Measurements from ENCODE around the gene PAQR8. TPM values are rescaled to one million over a fixed set of nuclear protein-coding genes. Genes with fewer than 3 reads are reported as not detected.
A peak's percentile ranks its signal among the peaks of the same experiment; 100 is the strongest.

The PAQR8 gene
- total and polyA plus RNA-seq, 2 of the 13 experiments (the other 11 are each of a cell fraction or from before 2014, with no cell fraction given): 37.7 to 50.7 TPM

- TF ChIP-seq, protein P1, sequence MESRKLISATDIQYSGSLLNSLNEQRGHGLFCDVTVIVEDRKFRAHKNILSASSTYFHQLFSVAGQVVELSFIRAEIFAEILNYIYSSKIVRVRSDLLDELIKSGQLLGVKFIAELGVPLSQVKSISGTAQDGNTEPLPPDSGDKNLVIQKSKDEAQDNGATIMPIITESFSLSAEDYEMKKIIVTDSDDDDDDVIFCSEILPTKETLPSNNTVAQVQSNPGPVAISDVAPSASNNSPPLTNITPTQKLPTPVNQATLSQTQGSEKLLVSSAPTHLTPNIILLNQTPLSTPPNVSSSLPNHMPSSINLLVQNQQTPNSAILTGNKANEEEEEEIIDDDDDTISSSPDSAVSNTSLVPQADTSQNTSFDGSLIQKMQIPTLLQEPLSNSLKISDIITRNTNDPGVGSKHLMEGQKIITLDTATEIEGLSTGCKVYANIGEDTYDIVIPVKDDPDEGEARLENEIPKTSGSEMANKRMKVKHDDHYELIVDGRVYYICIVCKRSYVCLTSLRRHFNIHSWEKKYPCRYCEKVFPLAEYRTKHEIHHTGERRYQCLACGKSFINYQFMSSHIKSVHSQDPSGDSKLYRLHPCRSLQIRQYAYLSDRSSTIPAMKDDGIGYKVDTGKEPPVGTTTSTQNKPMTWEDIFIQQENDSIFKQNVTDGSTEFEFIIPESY (CRISPR knock-in tag; IDR thresholded peaks at IDR 0.05): no peak
- peak; percentile 74 for TF ChIP-seq GATAD1 (CRISPR knock-in tag; IDR thresholded peaks at IDR 0.05)
- TF ChIP-seq, protein P2, sequence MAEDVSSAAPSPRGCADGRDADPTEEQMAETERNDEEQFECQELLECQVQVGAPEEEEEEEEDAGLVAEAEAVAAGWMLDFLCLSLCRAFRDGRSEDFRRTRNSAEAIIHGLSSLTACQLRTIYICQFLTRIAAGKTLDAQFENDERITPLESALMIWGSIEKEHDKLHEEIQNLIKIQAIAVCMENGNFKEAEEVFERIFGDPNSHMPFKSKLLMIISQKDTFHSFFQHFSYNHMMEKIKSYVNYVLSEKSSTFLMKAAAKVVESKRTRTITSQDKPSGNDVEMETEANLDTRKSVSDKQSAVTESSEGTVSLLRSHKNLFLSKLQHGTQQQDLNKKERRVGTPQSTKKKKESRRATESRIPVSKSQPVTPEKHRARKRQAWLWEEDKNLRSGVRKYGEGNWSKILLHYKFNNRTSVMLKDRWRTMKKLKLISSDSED (CRISPR knock-in tag; IDR thresholded peaks at IDR 0.05): no peak
- TF ChIP-seq REL (CRISPR knock-in tag; conservative IDR thresholded peaks at IDR 0.05): no peak
- TF ChIP-seq DR1 (CRISPR knock-in tag; IDR thresholded peaks at IDR 0.05): no peak
- TF ChIP-seq ZNF430 (CRISPR knock-in tag; IDR thresholded peaks at IDR 0.05): no peak
- TF ChIP-seq, protein P3, sequence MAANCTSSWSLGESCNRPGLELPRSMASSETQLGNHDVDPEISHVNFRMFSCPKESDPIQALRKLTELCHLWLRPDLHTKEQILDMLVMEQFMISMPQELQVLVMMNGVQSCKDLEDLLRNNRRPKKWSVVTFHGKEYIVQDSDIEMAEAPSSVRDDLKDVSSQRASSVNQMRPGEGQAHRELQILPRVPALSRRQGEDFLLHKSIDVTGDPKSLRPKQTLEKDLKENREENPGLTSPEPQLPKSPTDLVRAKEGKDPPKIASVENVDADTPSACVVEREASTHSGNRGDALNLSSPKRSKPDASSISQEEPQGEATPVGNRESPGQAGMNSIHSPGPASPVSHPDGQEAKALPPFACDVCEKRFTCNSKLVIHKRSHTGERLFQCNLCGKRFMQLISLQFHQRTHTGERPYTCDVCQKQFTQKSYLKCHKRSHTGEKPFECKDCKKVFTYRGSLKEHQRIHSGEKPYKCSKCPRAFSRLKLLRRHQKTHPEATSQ (CRISPR knock-in tag; IDR thresholded peaks at IDR 0.05; ENCODE audit: borderline replicate concordance): no peak
- no peak for TF ChIP-seq JARID2 (CRISPR knock-in tag; IDR thresholded peaks at IDR 0.05; ENCODE audit: insufficient replicate concordance)
- TF ChIP-seq ZNF292 (CRISPR knock-in tag; IDR thresholded peaks at IDR 0.05; ENCODE audit: borderline replicate concordance, low read depth): no peak
- TF ChIP-seq, protein P4, sequence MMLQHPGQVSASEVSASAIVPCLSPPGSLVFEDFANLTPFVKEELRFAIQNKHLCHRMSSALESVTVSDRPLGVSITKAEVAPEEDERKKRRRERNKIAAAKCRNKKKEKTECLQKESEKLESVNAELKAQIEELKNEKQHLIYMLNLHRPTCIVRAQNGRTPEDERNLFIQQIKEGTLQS (CRISPR knock-in tag; IDR thresholded peaks at IDR 0.05): no peak
- TF ChIP-seq, protein P5, sequence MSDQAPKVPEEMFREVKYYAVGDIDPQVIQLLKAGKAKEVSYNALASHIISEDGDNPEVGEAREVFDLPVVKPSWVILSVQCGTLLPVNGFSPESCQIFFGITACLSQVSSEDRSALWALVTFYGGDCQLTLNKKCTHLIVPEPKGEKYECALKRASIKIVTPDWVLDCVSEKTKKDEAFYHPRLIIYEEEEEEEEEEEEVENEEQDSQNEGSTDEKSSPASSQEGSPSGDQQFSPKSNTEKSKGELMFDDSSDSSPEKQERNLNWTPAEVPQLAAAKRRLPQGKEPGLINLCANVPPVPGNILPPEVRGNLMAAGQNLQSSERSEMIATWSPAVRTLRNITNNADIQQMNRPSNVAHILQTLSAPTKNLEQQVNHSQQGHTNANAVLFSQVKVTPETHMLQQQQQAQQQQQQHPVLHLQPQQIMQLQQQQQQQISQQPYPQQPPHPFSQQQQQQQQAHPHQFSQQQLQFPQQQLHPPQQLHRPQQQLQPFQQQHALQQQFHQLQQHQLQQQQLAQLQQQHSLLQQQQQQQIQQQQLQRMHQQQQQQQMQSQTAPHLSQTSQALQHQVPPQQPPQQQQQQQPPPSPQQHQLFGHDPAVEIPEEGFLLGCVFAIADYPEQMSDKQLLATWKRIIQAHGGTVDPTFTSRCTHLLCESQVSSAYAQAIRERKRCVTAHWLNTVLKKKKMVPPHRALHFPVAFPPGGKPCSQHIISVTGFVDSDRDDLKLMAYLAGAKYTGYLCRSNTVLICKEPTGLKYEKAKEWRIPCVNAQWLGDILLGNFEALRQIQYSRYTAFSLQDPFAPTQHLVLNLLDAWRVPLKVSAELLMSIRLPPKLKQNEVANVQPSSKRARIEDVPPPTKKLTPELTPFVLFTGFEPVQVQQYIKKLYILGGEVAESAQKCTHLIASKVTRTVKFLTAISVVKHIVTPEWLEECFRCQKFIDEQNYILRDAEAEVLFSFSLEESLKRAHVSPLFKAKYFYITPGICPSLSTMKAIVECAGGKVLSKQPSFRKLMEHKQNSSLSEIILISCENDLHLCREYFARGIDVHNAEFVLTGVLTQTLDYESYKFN (CRISPR knock-in tag; conservative IDR thresholded peaks at IDR 0.05): 0 out of 2 replicates have a peak, but pooled peaks have one; percentile 26
- no peak for TF ChIP-seq NBN (conservative IDR thresholded peaks at IDR 0.05)
- no peak; the same call in 1 of the 2 replicates for TF ChIP-seq SOX5 (CRISPR knock-in tag; IDR thresholded peaks at IDR 0.05; ENCODE audit: borderline replicate concordance)
- no peak for TF ChIP-seq BRD4 (CRISPR knock-in tag; IDR thresholded peaks at IDR 0.05)
- TF ChIP-seq PCBP2 (optimal IDR thresholded peaks at IDR 0.05; ENCODE audit: low read depth, low read length, poor library complexity, severe bottlenecking): no peak
- 0 out of 2 replicates have a peak, but pooled peaks have one; percentile 2 for TF ChIP-seq GZF1 (CRISPR knock-in tag; IDR thresholded peaks at IDR 0.05)
- no peak for TF ChIP-seq SIN3B (IDR thresholded peaks at IDR 0.05; ENCODE audit: low read length)
- TF ChIP-seq, protein P6, sequence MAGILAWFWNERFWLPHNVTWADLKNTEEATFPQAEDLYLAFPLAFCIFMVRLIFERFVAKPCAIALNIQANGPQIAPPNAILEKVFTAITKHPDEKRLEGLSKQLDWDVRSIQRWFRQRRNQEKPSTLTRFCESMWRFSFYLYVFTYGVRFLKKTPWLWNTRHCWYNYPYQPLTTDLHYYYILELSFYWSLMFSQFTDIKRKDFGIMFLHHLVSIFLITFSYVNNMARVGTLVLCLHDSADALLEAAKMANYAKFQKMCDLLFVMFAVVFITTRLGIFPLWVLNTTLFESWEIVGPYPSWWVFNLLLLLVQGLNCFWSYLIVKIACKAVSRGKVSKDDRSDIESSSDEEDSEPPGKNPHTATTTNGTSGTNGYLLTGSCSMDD (CRISPR knock-in tag; IDR thresholded peaks at IDR 0.05): no peak
- TF ChIP-seq MXD1 (CRISPR knock-in tag; IDR thresholded peaks at IDR 0.05): peak; percentile 40; the same call in 1 of the 2 replicates
- no peak; the same call in 1 of the 2 replicates for TF ChIP-seq SP2 (CRISPR knock-in tag; IDR thresholded peaks at IDR 0.05)
These were observed 58.9 kb downstream of the PAQR8 start (continued) for GRCh38 chr6:52420668-52421358.
